GM12873 (cell line): ENCODE data around the gene KCNQ1.

Source experiments
- CTCF ChIP-seq: IDR thresholded peaks from 2 replicates; pipeline ENCODE4 v1.5.1; 2012; ENCODE audit warnings: low read depth, mild to moderate bottlenecking, moderate library complexity, low read length, control low read depth; ENCODE audit not compliant: insufficient read depth; ENCODE audit errors: missing control alignments

Gene KCNQ1

GRCh38 chr11:2677127-2677526 lies 232.3 kb downstream of the KCNQ1 start:
- TF ChIP-seq CTCF, result no peak

- no peak for TF ChIP-seq CTCF
Measured at GRCh38 chr11:2678396-2678795, 233.6 kb downstream of the KCNQ1 start.

DNA sequence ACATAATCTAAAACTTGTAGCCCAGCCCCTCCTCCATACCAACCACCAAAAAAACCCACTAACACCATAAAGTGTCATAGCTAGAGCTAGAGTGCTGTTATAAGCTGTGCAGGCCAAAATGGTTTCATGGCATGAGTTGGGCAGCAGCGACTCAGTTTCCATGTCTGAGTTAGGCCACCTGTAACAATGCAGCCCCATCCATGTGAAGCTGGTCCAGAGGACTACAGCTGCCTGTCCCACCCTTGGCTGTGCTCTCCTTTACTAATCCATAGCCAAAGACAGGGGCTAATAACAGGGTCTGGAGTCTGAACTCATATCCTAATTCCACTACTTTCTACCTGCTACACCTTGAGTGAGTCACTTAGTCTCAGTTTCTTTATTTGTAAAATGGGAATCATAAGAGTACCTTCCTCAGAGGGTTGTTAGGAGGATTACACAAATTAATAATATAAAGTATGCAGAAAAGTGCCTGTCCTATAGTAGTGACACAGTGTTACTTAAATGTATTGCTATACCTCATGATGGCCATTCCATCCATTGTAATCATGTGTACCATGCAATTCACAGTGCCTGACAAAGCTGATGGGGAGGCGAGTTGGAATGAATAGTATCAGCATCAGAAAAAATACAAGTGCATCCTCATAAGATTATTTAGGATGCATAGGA lies 234.3 kb downstream of the KCNQ1 start:
- TF ChIP-seq CTCF, result no peak

- no peak for TF ChIP-seq CTCF
Measured at GRCh38 chr11:2681408-2682145, 236.8 kb downstream of the KCNQ1 start.

- TF ChIP-seq CTCF, result no peak
Measured at GRCh38 chr11:2683806-2684205, 239.0 kb downstream of the KCNQ1 start.

GRCh38 chr11:2684581-2684980 lies 239.8 kb downstream of the KCNQ1 start:
- no peak for TF ChIP-seq CTCF

DNA sequence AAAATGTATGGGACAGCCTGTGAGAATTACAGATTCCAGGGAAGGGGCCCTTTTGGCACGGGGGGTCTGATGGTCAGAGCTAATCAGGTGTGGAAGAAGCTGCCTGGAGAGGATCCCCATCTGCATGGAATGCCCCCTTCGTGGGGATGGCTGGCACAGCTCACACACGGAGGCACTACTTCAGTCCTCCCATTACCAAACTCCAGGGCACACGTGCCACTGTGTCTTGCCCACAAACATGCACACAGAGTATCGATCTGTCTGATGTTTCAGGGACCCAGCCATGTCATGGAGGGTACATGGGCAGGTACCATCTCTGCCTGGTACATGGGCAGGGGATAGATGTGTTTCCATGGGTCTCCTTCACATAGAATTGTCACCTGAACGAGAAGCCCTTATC lies 240.2 kb downstream of the KCNQ1 start:
- no peak for TF ChIP-seq CTCF
